Kasumi-1 (cell line): Measurements from ENCODE around the gene NPAT.
"Not testable (repeated sequence)": the region's sequence is repeated elsewhere in the genome, so short reads cannot be mapped to it uniquely, and the experiment has no call there.

Experiments
- DNase-seq, 2 experiments: peaks; one replicate each; lab custom pipeline; 2025; lab: John Stamatoyannopoulos, UW

The NPAT gene

GRCh38 chr11:108148556-108148955 lies 73.9 kb downstream of the NPAT start:
- DNase-seq = no peak

GRCh38 chr11:108147150-108147549 lies 75.3 kb downstream of the NPAT start:
- no peak for DNase-seq

DNA sequence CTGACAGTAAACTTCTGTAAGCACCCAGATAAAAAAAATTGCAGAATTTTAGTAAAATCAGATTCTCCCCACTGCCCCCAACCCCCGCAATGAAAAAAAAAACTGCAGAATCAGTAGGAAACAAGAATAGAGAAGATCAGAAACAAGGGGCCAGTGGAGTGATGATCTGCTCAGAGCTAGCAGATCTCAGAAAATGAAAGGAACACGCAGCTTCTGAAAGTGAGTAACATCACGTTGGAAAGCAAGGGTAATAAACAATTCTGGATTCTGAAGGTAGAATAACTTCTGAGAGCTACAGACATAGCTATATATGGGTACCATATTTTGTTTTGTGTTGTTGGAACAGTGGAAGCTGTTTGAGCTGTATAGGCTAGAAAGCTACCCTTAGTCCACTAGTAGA lies 77.8 kb downstream of the NPAT start:
- no peak for DNase-seq

- no peak for DNase-seq
Measured at GRCh38 chr11:108142304-108142703, 80.1 kb downstream of the NPAT start.

GRCh38 chr11:108137212-108137611 lies 85.2 kb downstream of the NPAT start:
- no peak for DNase-seq

GRCh38 chr11:108135845-108136544 lies 86.4 kb downstream of the NPAT start:
- peak; percentile 32 to 36 for DNase-seq

GRCh38 chr11:108132993-108133538 lies 89.4 kb downstream of the NPAT start:
- DNase-seq = not testable (repeated sequence)

DNA sequence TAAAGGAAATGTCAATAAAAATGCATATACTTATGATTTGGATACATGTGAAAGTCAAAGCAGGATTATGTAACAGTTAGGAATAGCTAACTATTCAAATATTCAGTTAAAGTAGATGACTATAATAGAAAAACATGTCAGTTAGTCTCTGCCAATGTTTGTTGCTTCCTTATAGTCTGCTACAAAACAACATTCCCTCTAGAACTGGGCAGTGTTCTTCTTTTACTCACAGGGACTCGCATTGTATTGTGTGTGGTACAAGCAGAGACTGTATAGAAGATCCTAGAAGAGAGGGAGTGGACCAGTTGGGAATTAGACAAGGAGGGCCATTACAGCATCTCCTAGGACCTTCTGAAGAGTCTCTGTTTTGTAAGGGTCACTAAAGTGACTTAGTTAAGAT lies 90.4 kb downstream of the NPAT start:
- DNase-seq = no peak

DNA sequence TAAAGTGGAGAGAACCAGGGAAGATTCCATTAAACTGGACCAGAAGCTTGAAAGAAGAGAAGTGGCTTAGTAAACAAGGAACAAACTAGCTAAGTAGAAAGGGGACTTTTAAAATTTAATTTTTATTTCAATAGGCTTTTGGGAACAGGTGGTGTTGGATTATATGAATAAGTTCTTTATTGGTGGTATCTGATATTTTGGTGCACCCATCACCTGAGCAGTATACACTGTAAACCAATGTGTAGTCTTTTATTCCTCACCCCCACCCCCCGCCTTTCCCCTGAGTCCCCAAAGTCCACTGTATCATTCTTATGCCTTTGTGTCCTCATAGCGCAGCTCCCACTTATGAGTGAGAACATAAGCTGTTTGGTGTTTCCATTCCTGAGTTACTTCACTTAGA lies 93.7 kb downstream of the NPAT start:
- DNase-seq = no peak

- no peak for DNase-seq
Measured at GRCh38 chr11:108125096-108125495, 97.3 kb downstream of the NPAT start.

DNA sequence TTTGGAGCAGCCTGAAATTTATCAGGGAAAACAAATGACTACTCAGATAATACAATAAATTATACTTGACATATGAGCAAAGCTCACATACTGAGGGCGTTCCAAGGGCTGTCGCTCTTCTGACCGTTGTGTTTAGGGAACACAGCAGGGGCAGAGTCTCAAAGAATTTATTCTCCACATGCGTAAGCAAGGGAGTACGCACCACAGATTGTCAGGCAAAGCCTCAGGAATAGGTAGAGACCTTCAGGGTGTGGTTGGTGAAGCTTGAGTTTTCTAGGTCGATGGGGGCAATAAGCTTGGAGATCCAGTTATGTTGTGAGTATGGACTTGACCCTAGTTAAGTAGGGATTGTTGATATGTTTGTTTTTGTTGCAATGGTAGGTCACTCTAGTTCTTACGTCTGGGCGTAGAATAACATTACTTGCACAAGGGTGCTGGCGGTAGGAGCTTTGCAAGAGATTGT lies 100.2 kb downstream of the NPAT start:
- DNase-seq = no peak

DNA sequence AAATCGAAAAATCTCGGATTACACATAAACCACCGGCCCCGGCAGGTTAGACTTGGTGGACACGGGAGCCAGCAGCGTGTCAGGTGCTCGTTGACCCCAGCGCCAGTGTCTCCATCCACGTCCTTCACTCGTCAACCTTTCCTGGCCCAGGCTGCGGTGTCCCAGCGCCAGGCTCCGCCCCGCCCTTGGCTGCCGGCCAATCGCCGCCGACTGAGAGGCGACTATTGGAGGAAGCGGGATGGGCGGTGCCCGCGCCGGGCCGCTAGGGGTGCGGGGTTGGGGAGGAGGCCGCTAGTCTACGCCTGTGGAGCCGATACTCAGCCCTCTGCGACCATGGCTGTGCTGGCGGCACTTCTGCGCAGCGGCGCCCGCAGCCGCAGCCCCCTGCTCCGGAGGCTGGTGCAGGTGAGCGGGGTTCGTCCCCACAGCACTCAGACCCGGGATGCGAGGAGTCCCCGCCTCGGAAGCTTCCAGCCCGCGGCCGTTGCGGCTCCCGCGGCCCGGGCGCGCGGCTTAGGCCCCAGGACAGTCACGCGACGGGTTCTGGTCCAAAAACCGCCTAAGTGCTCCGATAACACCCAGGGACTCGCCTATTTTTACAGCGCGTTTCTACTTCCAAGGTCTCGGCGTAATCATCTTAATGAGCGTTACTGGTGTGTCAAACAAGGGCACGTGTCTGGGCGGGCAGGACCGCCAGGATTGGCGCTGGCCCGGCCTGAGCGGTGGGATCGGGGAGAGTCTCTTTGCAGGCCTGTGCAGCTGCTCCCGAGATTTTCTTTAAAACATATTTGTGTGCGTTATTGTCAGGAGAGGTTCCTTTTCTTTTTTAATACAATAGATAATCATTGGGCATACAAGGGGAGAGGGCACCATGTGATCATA lies 100.9 kb downstream of the NPAT start, which contains the start of gene ACAT1:
ACAT1 (plus strand) TSS at position 294 of the 882 bp plus-strand sequence; CDS start at position 334, 40 bp downstream.
- DNase-seq = peak; percentile 80 to 90

GRCh38 chr11:108120936-108121273 lies 101.5 kb downstream of the NPAT start:
- not testable (repeated sequence) for DNase-seq

- DNase-seq = peak; percentile 82 to 90
Measured at GRCh38 chr11:108117746-108118371, 104.6 kb downstream of the NPAT start.

DNA sequence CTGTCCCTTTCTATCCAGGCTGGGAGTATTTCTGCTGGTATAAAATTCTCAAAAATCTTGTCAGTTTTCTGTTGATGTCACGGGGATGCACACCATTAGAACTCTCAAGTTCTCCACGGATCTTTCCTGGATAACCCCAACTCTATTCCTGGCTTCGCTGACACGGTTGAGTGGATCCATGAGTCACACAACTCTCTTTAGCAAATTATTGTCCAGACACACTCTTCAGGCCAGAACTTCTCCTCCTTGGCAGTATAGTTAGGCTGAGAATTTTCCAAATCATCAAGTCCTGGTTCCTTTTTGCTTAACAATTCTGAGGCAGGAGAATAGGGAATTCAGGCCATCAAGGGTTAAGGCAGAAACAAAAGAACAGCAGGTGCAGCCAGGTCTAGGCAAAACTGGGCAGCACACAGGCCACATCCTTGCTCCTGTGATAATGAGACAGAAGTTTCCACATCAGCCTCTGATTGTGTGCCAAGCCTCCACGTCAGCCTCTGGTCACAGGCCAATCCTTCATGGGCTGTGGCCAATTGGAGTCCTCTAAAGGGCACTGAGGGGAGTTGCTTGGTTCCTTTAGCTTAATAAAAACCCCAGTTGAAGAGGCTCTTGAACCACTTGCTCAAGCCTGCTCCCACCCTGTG lies 106.8 kb downstream of the NPAT start:
- no peak for DNase-seq

- no peak for DNase-seq
Measured at GRCh38 chr11:108112057-108112456, 110.4 kb downstream of the NPAT start.

DNA sequence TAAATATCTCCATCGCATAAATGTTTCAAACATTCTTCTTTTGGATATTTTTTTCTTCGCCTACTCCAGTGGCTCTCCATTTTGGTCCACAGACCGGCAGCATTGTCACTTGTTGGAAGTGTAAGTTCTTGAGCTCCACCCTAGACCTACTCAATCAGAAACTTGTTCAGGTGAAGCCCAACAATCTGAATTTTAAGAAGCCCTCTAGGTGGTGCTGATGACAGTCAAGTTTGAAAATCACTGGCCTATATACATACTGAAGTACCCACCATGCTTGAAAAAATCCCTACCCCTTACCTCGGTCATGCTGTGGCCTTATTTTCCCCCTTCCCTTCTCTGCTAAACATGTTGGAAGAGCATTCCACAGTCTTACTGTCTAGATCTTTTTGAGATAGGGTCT lies 111.3 kb downstream of the NPAT start:
- DNase-seq = no peak
